GM18870 (cell line): Measurements from ENCODE around the gene RSPRY1.

Experiments used
- ATAC-seq: cut with Tn5 transposase; IDR thresholded peaks from one replicate; pipeline ENCODE4 v1.9.1; 2021; ENCODE audit warnings: moderate library complexity; ENCODE audit not compliant: unreplicated experiment

The RSPRY1 gene

DNA sequence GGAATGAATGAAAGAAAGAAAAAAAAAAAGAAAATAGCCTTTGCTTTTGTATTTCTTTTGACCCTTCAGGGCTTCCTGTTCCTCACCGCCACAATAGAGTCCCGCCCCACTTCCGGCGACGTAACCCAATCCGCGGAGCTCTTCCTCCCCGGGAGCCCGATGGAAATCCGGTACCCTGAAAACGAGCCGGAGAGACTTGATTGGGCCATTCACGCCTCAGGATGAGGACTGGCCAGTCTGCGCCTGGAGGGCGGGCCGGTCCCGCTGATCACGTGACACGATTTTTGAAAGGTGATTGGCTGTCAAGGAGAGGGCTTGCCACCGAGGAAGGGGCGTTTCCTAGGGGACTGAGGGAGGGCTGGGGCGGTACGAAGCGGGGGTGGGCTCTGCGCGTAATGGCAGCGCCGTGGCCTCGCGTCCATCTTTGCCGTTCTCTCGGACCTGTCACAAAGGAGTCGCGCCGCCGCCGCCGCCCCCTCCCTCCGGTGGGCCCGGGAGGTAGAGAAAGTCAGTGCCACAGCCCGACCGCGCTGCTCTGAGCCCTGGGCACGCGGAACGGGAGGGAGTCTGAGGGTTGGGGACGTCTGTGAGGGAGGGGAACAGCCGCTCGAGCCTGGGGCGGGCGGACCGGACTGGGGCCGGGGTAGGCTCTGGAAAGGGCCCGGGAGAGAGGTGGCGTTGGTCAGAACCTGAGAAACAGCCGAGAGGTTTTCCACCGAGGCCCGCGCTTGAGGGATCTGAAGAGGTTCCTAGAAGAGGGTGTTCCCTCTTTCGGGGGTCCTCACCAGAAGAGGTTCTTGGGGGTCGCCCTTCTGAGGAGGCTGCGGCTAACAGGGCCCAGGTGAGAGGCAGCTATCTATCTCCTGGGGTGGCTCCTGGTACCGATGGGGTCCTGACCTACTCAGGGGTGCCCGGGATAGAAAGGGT, at the start of gene RSPRY1, which contains the start of gene PSME3IP1:
Gene RSPRY1, plus strand, starts transcription at position 385 of the 927 bp plus-strand sequence. CDS start 18,330 bp downstream, outside the sequence.
Gene PSME3IP1, minus strand, starts transcription at position 95 of the 927 bp plus-strand sequence. CDS start 12,185 bp downstream, outside the sequence.
- ATAC-seq = peak; percentile 87

GRCh38 chr16:57137043-57137442, 49.1 kb upstream of the RSPRY1 start:
- ATAC-seq = no peak

DNA sequence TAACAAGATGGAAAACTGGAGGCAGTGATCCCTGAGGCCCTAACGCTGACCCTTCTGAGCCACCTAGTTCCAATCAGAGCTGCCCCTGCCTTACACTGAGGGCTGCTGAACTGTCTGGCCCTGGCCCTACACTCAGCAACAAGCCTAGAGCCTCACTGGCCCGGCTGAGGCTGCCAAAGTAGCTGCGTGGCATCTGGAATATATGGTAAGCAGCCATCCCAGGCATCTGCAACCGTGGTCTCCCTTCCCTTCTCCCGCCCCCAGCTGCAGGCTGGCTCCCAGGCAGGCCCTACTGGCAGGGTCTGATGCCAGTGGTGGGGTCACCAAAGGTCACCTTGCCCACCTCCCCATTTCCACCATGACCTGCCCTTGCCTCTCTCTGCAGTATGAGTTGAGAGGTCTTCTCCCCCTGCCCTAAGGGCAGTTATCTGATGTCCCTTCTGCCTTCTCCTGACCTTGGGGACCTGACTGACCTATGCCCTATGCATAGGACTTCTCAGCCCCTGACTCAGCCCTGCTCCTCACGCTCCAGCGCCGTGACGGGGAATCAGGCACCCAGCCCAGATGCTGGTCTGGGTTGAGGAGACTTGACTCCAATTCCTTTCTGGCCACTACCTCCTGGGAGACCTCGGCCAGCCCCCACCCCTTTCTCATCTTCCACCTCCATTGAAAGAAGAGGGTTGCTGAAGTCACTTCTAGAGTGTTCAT, 48.4 kb upstream of the RSPRY1 start:
- no peak for ATAC-seq

DNA sequence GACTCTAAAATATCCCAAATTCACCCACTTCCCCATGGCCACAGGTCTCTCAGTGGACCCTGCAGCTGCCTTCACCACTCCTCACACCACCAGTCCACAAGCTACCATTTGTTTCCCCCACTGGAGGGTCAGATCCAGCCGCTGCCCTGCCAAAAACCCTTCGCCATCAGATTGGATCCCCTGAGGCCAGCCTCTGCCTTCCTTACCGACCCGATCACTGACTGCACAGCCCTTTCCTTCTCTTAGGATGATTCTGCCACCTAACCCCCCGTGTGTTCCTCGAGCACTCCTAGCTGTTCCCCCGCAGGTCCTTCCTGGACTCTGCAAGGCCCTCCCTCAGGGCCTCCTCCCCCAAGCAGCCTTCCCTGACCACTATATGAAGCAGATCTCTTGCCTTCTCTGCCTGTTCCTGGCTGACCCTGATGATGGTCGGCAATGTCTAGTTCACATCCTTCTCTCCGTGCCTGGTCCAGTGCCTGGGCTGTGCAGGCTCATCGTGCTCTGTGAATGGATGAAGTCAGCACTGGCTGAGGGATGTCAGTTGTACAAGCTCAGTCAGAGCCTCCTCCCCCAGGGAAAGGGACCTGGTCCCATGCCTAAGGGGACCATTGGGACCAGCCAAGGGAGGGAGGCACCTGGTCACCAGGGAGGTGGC, 47.7 kb upstream of the RSPRY1 start:
- no peak for ATAC-seq

DNA sequence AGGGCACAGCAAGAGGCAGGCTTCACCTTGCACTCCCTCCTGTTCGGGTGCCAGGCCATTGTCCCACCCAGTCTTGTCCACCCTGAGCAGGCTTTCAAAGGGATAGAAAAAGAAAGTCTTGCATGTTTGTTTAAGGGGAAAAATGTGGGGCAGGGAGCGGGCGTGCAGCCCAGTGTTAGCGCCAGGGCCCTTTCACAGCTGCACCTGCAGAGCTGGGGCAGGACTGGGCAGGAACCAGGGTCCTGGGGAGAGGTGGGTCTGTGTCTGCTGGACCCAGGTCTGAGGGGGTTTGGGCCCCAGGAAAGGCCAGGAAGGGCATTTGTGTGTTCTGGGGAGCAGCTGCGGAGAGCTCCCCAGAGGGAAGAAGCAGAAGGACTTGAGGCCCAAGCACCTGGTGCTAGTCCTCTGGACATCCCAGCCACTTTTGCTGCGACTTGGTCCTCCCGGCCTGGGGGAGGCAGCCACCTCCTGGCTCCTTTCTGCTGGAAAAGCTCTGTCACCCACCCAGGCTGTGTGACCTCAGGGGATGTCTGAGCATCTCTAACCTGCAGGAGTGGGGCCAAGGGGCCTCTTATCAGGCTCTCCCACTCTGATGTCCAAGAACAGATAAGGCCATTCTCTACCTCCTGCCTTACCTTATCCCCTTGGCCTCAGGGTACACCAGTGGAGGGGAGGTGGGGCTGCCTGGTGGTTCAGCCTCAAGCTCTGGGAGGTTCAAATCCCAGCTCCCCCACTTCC, 45.0 kb upstream of the RSPRY1 start:
- no peak for ATAC-seq

- no peak for ATAC-seq
Measured at GRCh38 chr16:57141822-57142631, 44.1 kb upstream of the RSPRY1 start.

DNA sequence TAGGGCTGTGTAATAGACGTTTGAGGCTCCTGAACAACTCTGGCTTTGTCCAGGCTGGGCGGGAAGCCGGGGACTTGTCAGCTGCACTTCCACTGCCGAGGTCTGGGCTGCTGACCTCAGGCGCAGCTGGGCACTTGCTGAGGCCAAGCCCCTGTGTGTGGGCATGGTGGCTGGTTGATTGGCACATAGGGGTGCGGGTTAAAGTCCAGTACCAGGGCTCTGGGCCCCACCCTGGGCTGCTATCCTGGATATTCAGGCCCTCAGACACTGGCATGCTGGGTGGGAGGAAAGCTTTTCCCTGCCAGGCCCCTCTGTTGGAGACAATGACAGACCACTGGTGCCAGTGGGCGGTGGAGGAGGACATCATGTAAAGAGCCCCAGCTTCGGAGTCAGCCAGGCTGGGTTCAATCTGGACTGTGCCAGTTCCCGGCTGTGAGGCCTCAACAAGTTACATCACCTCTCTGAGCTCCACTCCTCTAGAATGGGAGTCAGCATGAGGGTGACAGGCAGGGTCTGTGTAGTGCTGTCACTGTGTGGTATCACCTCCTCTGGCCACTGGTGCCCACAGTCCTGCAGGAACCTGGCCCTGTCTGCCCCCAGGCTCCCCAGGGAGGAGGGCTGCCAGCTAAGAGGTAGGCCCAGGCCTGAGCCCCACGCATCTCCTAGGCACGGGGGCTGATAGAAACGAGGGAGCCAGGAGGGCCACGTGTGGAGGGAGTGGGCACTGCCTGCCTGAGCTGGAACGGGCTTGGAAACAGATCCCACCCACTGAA, 42.8 kb upstream of the RSPRY1 start:
- no peak for ATAC-seq

GRCh38 chr16:57144027-57144426, 42.1 kb upstream of the RSPRY1 start:
- no peak for ATAC-seq

DNA sequence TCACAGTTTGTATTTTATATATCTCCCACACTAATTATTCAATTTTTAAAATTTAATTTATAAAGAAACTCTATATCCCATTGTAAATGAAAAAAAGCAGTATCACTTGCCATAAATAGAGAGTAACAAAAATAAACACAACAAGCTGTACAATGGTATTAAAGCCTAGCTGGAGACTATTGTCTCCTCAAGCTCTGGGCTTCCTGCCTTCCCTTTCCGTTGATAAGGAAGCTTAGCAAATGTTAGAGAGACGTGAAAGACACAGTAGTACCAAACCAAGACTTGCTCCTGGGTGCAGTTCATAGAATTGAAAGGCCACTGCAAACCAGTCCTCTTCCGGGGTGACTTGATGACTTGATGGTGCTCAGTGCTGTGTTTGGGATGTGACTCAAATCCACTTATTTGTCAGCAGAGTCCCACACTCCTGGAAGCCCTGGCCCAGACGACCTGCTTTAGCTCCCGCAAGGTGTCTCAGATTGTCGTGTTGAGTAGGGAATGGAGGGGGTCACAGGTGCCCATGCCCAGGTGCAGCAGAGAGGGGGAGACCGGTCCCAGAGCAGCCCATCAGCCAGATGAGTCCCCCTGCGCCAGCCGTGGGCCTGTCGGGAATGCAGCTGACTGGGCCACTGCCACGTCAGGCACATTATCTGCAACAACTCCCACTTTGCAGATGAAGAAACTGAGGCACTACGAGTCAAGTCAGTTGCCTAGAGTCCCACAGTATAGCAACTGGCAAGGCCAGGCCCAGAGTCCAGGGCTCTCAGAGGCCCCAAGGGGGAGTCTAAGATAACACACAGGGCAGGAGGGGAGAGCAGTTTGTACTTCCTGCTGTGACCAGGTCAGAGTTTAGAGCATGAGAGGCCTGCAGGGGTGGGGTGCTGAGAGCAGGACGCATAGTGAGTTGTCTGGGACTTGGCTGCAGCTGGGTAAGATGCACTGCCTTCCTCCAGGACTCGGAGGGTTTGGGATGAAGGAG, 40.8 kb upstream of the RSPRY1 start:
- no peak for ATAC-seq

- no peak for ATAC-seq
Measured at GRCh38 chr16:57146040-57146647, 40.0 kb upstream of the RSPRY1 start.

DNA sequence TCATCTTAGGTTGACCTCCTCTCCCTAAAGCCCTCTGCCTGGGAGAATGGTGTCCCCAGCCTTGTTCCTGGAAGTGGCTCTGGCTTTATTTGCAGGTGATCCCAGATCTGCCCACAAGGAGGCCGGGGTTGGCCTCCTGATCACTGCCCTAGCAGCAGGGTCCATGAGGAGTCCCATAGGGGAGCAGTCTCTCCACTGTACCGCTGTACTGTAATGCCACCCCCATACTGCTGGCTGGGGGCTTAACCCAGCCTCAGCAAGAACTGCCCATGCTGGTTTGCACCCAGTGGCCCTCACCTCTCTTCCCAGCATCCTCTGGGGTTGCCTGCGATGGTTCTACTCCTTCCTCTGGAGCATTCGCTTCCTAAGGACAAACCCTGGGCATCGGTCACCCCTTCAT, 39.4 kb upstream of the RSPRY1 start:
- ATAC-seq = no peak

GRCh38 chr16:57147381-57148221, 38.5 kb upstream of the RSPRY1 start:
- ATAC-seq = no peak

DNA sequence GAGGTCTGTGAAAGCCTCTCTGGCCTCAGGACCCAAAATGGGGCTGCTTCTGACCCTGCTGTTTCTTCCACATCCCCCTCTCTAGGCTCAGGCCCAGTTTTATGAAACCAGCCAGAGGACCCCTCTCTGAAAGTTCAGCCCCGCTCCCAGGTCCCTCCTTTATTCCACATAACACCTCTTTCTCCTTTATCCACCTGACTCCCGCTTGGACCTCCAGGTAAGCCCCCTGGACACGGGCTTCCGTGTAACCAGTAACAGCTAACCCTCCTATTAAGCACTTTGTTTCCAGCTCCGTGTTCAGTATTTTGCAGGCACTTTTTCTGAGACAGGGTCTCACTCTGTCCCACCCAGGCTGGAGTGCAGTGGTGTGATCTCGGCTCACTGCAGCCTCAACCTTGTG, 37.6 kb upstream of the RSPRY1 start:
- no peak for ATAC-seq

DNA sequence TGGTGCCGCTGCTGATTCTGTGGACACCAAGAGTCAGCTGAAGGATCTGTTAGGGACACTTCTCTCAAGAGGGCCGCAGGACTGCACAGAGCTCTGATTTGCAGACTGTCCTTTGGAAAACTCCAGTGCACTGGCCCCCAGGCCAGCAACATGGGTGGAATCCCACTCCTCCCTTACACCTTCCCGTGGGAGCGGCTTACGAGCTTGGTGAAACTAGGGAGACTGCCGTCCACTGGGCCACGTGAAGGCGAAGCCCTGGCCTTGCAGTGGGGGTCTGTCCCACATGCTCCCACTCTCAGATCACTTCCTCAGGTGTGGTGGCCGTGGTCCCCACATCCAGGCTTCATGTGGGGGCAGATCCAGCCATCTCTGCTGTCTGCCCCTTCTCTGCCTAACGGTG, 36.7 kb upstream of the RSPRY1 start:
- ATAC-seq = no peak

DNA sequence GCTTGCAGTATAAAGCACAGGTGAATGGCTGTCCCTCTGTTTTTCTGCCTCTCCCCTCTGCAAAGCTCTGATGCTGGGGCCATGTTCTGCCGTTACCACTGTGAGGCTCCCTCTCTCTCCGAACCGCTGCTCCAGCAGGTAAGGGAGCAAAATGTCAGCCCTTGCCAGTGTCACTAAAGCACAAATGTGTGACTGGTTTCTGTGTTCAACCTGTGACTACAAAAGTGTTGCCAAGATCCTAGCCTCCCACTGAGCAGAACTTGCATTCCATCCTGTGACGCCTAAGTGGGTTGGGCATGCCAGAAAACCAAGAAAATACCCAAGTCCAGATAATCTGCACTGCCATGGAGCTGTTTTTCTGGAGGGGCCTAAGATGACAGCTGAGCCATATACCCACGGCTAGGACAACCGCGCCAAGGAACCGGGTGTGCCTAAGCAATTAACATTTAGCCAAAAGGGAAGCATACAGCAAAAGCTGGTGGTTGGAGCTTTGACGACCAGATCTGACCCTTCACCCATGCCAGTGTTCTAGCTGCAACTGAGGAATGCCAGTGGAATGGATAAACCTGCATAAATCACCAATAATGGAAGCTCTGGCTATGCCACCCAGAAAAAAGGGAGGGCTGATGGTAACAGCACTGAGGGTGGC, 35.3 kb upstream of the RSPRY1 start:
- no peak for ATAC-seq

DNA sequence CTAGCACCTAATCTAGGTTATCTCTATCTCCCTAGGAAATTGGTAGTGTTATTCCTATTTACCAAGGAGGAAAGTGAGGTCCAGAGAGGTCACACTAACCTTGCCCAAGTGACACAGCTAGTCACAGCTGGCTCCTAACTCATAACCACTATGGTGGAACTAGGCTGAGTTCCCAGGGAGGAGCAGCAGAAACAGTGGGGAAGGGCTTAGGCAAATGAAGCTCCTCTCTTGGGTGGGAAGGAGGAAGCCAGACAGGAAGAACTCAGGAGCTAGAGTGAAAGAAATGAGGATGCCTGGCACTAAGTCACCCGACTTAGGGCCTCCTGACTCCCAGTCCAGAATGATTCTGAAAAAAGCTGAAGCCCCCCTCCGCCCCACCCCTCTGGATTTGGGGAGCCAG, 34.8 kb upstream of the RSPRY1 start:
- ATAC-seq = no peak
